IMR-90 (cell line): ENCODE data around the gene SRI. TPM values are rescaled to one million over a fixed set of nuclear protein-coding genes. Genes with fewer than 3 reads are reported as not detected.

Experiments
- ATAC-seq: fragments of 200-7000 bp; cut with Tn5 transposase; 2 replicates; pipeline ENCODE4 v1.9.1; 2020; ENCODE audit warnings: low read depth, mild to moderate bottlenecking, moderate library complexity
- BruUV-seq: library from RNA; stranded (reverse); fragments of 400-500 nt; replicated peaks from 2 replicates; lab custom pipeline; 2021; lab: Mats Ljungman, UMichigan
- CTCF ChIA-PET: fragments of 300-600 bp; formaldehyde crosslinking; extraction: SDS; loops from one replicate; lab custom pipeline; 2021; ENCODE audit warnings: antibody characterized with exemption; lab: Yijun Ruan, JAX
- POLR2A ChIA-PET: fragments of 300-600 bp; sonication (Branson Sonifier 250); formaldehyde crosslinking; loops from one replicate; lab custom pipeline; 2022; ENCODE audit warnings: antibody characterized with exemption; ENCODE audit not compliant: unreplicated experiment; lab: Charles Lee
- DNase-seq: peaks from one replicate; pipeline ENCODE4 v3.0.0; 2013
- H2AFZ ChIP-seq: replicated peaks from 2 replicates; pipeline ENCODE3; 2013; ENCODE audit warnings: low read length, mild to moderate bottlenecking; ENCODE audit not compliant: poor library complexity
- H2AK5ac ChIP-seq: 2 replicates; pipeline ENCODE4 v1.6.1; 2013; ENCODE audit warnings: low read depth, low read length, inconsistent platforms
- H2AK9ac ChIP-seq: replicated peaks from 2 replicates; pipeline ENCODE3; 2013; ENCODE audit warnings: mild to moderate bottlenecking, low read depth, low read length, moderate library complexity; ENCODE audit not compliant: poor library complexity
- H2BK120ac ChIP-seq: 2 replicates; pipeline ENCODE4 v1.6.1; 2013; ENCODE audit warnings: low read depth, low read length, inconsistent platforms
- H2BK15ac ChIP-seq: 3 replicates; pipeline ENCODE4 v1.6.1; 2013; ENCODE audit warnings: low read depth, low read length, inconsistent platforms
- H2BK20ac ChIP-seq: 2 replicates; pipeline ENCODE4 v1.6.1; 2013; ENCODE audit warnings: low read depth, mild to moderate bottlenecking, inconsistent platforms, low read length, moderate library complexity
- H2BK5ac ChIP-seq: 2 replicates; pipeline ENCODE4 v1.6.1; 2013; ENCODE audit warnings: mild to moderate bottlenecking, low read depth, low read length, inconsistent platforms; ENCODE audit not compliant: poor library complexity, severe bottlenecking
- H3K14ac ChIP-seq: replicated peaks from 2 replicates; pipeline ENCODE4 v1.6.1; 2013; ENCODE audit warnings: low read depth, low read length, inconsistent platforms
- H3K18ac ChIP-seq: 2 replicates; pipeline ENCODE4 v1.6.1; 2013; ENCODE audit warnings: low read depth, low read length, control low read depth
- H3K23ac ChIP-seq: 2 replicates; pipeline ENCODE4 v1.6.1; 2013; ENCODE audit warnings: low read depth, low read length, inconsistent platforms
- H3K27ac ChIP-seq: 2 replicates; pipeline ENCODE4 v1.5.1; 2013; ENCODE audit warnings: mild to moderate bottlenecking, control low read depth, low read length; ENCODE audit not compliant: insufficient read depth
- H3K27me3 ChIP-seq: 2 replicates; pipeline ENCODE4 v1.6.1; 2013; ENCODE audit warnings: low read length; ENCODE audit not compliant: control insufficient read depth, insufficient read depth
- H3K36me3 ChIP-seq: 2 replicates; pipeline ENCODE4 v1.6.1; 2013; ENCODE audit warnings: low read length, mixed read lengths; ENCODE audit not compliant: control insufficient read depth, insufficient read depth
- H3K4ac ChIP-seq: 2 replicates; pipeline ENCODE4 v1.6.1; 2013; ENCODE audit warnings: low read depth, low read length, inconsistent platforms
- H3K4me1 ChIP-seq: 2 replicates; pipeline ENCODE4 v1.6.1; 2013; ENCODE audit warnings: low read length, mixed read lengths; ENCODE audit not compliant: control insufficient read depth, insufficient read depth
- H3K4me2 ChIP-seq: 2 replicates; pipeline ENCODE4 v1.6.1; 2013; ENCODE audit warnings: low read depth, mild to moderate bottlenecking, control low read depth, low read length, moderate library complexity
- H3K4me3 ChIP-seq: 2 replicates; pipeline ENCODE4 v1.5.1; 2013; ENCODE audit warnings: low read depth, mild to moderate bottlenecking, control low read depth, low read length, moderate library complexity; ENCODE audit not compliant: insufficient read depth
- H3K56ac ChIP-seq: 2 replicates; pipeline ENCODE4 v1.6.1; 2013; ENCODE audit warnings: low read length, inconsistent platforms; ENCODE audit not compliant: insufficient read depth; ENCODE audit errors: extremely low read depth
- H3K79me1 ChIP-seq, 2 experiments: 2 replicates each; pipeline ENCODE4 v1.6.1; 2013; ENCODE audit warnings: low read length in 2 of 2, inconsistent platforms in 1 of 2, low read depth in 1 of 2
- H3K9ac ChIP-seq: 2 replicates; pipeline ENCODE4 v1.6.1; 2013; ENCODE audit warnings: low read depth, low read length, control low read depth
- H3K9me1 ChIP-seq: 2 replicates; pipeline ENCODE4 v1.6.1; 2013; ENCODE audit warnings: low read length, inconsistent platforms; ENCODE audit not compliant: insufficient read depth
- H3K9me3 ChIP-seq: 2 replicates; pipeline ENCODE4 v1.6.1; 2013; ENCODE audit warnings: low read length; ENCODE audit not compliant: control insufficient read depth, insufficient read depth
- H4K20me1 ChIP-seq: 2 replicates; pipeline ENCODE4 v1.6.1; 2013; ENCODE audit warnings: low read length, inconsistent platforms; ENCODE audit not compliant: insufficient read depth
- H4K5ac ChIP-seq: 2 replicates; pipeline ENCODE4 v1.6.1; 2013; ENCODE audit warnings: mild to moderate bottlenecking, low read depth, low read length, control low read depth
- H4K8ac ChIP-seq, 2 experiments: 2 replicates each; pipeline ENCODE4 v1.6.1; 2013; ENCODE audit warnings: low read depth in 2 of 2, low read length in 2 of 2, control low read depth in 1 of 2, inconsistent platforms in 1 of 2
- H4K91ac ChIP-seq: 2 replicates; pipeline ENCODE4 v1.6.1; 2013; ENCODE audit warnings: low read depth, low read length, inconsistent platforms; ENCODE audit not compliant: insufficient read depth
- CHD1 ChIP-seq: IDR thresholded peaks from 2 replicates; pipeline ENCODE4 v1.6.1; 2012; ENCODE audit warnings: low read depth, low read length, improper control_type of control experiment
- MXI1 ChIP-seq: IDR thresholded peaks from 2 replicates; pipeline ENCODE4 v1.6.1; 2012; ENCODE audit warnings: low read depth, mild to moderate bottlenecking, low read length, moderate library complexity, borderline replicate concordance
- RAD21 ChIP-seq: IDR thresholded peaks from 2 replicates; pipeline ENCODE4 v1.6.1; 2012; ENCODE audit warnings: low read length, improper control_type of control experiment
- RFX5 ChIP-seq: IDR thresholded peaks from 2 replicates; pipeline ENCODE4 v1.8.0; 2012; ENCODE audit warnings: low read depth, mild to moderate bottlenecking, low read length, moderate library complexity
- WGBS, 2 experiments: methylation state at CpG; one replicate each; pipeline versions ENCODE4 v1.1.5 to v1.1.7; 2013; ENCODE audit warnings: missing lambda C conversion rate in 2 of 2; ENCODE audit not compliant: insufficient read length in 1 of 2; ENCODE audit errors: extremely low coverage in 2 of 2; 5-methylcytosine and 5-hydroxymethylcytosine counted together
- dilution Hi-C: fragments of 300-500 bp; cut with HindIII; formaldehyde crosslinking; loops from one replicate; pipeline ENCODE4 v1.14.3; 2018; ENCODE audit warnings: low sequenced_read_pairs; ENCODE audit not compliant: unreplicated experiment
- in situ Hi-C: fragments of 300-500 bp; cut with MboI; formaldehyde crosslinking; loops from 3 replicates; pipeline ENCODE4 v1.14.3; 2019; ENCODE audit warnings: low sequenced_read_pairs, inconsistent platforms, mixed read lengths
- intact Hi-C: fragments of 100-400 bp; cut with micrococcal nuclease; formaldehyde crosslinking; loops from 2 replicates; pipeline ENCODE4 v1.10.0; 2022
- polyA plus RNA-seq, 3 experiments: library from polyadenylated mRNA; depleted of rRNA; stranded (reverse); fragments of >200 nt; gene quantifications; 2 replicates each; pipeline ENCODE4 v1.2.3, GENCODE V29; 2012; ENCODE audit warnings: low replicate concordance in 1 of 3
- total RNA-seq: library from RNA; depleted of rRNA; stranded (reverse); fragments of >200 nt; gene quantifications from 2 replicates; pipeline ENCODE4 v1.2.3, GENCODE V29; 2012

The SRI gene
- total and polyA plus RNA-seq, 2 of the 4 experiments (the other 2 are of a cell fraction): 83.3 to 115 TPM

- H3K4me1 ChIP-seq: no peaks in the 10 kb centered on the region
- no peak overlapping the region for H2BK5ac ChIP-seq
These were observed 6.4 kb upstream of the SRI start for GRCh38 chr7:88226201-88226600.

More at GRCh38 chr7:88226201-88226600, 6.4 kb upstream of the SRI start:
- no TSS peak for BruUV-seq
- Histone ChIP-seq H4K20me1 (no peaks in the 10 kb centered on the region), H4K91ac (no peak overlapping the region), H3K23ac (no peak overlapping the region), H3K4ac (no peak overlapping the region), H3K14ac (no peak overlapping the region), H2AK5ac (no peak overlapping the region), H2AFZ (no peak overlapping the region), H2BK120ac (no peak overlapping the region), H3K4me3 (no peak overlapping the region), H4K5ac (no peak overlapping the region), H3K18ac (no peak overlapping the region), H2BK15ac (no peak overlapping the region), H3K27ac (no peak overlapping the region), H4K8ac (no peak overlapping the region), H2BK20ac (no peak overlapping the region), H3K4me2 (no peak overlapping the region), H3K9ac (no peak overlapping the region), H3K9me1 (no peaks in the 10 kb centered on the region), H3K79me1 (no peaks in the 10 kb centered on the region), H3K27me3 (no peaks in the 10 kb centered on the region), H2AK9ac (no peak overlapping the region), H3K56ac (no peak overlapping the region), H3K36me3 (no peaks in the 10 kb centered on the region), H3K9me3 (no peaks in the 10 kb centered on the region)
- ChIA-PET POLR2A (no interaction called here), CTCF (no interaction called here)
- DNase-seq (no peak), ATAC-seq (no peak)
- in situ Hi-C loops: no loop called here
- 60% methylated on average over 1 of the region's 4 CpGs; no CpG with 5 or more reads in 1 of the 2 experiments for WGBS, 2 experiments
- TF ChIP-seq MXI1 (no peak), CHD1 (no peak), RFX5 (no peak), RAD21 (no peak)
- intact Hi-C loops: no loop called here
- dilution Hi-C loops: no loop called here
